Type B pancreatic cell (in vitro differentiated cells): ENCODE measurements around the gene DNAAF1. TPM values are rescaled to one million over a fixed set of nuclear protein-coding genes. Genes with fewer than 3 reads are reported as not detected.

ENCODE experiments used
- DNase-seq: peaks from one replicate; pipeline ENCODE4 v3.0.0; 2021; ENCODE audit warnings: mixed read lengths; ENCODE audit not compliant: unreplicated experiment; ENCODE audit errors: extremely low spot score
- H3K27ac Mint-ChIP-seq: 2 replicates; pipeline ENCODE4 v1.8.0; 2021; ENCODE audit warnings: mild to moderate bottlenecking, mixed read lengths
- H3K27me3 Mint-ChIP-seq: 2 replicates; pipeline ENCODE4 v1.8.0; 2021; ENCODE audit warnings: mixed read lengths
- H3K36me3 Mint-ChIP-seq: 2 replicates; pipeline ENCODE4 v1.8.0; 2021; ENCODE audit warnings: mixed read lengths
- H3K4me1 Mint-ChIP-seq: one replicate; pipeline ENCODE4 v1.8.0; 2021; ENCODE audit warnings: mixed read lengths; ENCODE audit not compliant: unreplicated experiment
- H3K4me3 Mint-ChIP-seq: 2 replicates; pipeline ENCODE4 v1.8.0; 2021; ENCODE audit warnings: mild to moderate bottlenecking, mixed read lengths
- H3K9me3 Mint-ChIP-seq: 2 replicates; pipeline ENCODE4 v1.8.0; 2021; ENCODE audit warnings: mixed read lengths
- CTCF ChIP-seq: fragments of 200-600 bp; sonication (generic); conservative IDR thresholded peaks from 2 replicates; pipeline ENCODE4 v1.5.0; 2021; ENCODE audit warnings: antibody characterized with exemption, mild to moderate bottlenecking
- long read RNA-seq: library from polyadenylated mRNA; unstranded; transcript quantifications from one replicate; pipeline ENCODE4 v2.0.0, GENCODE V29; 2020
- total RNA-seq: library from RNA; stranded (reverse); gene quantifications from 2 replicates; pipeline ENCODE4 v1.2.1, GENCODE V29; 2021; ENCODE audit warnings: low replicate concordance

The DNAAF1 gene
- 0.67 and 3.2 TPM in 2 replicates for total RNA-seq
- long read RNA-seq = 0 reads

GRCh38 chr16:84144859-84145639, at the start of gene DNAAF1, which contains the start of gene HSDL1:
Gene DNAAF1 (plus strand): TSS chr16:84145308. CDS start chr16:84145441, 133 bp downstream.
Gene HSDL1 (minus strand): TSS chr16:84145177. CDS start chr16:84131321, 13,856 bp downstream.
- Mint-ChIP-seq H3K36me3 (peaks cover 10% of the 10 kb centered on the region), H3K4me3 (peak within 1 kb of the TSS; percentile 99), H3K27ac (peak within 1 kb of the TSS; percentile 90), H3K9me3 (no peaks in the 10 kb centered on the region), H3K27me3 (peaks cover 5% of the 10 kb centered on the region), H3K4me1 (peaks cover 7% of the 10 kb centered on the region)
- TF ChIP-seq CTCF = peak; percentile 25
- DNase-seq = peak; percentile 99

GRCh38 chr16:84095466-84095865, 49.6 kb upstream of the DNAAF1 start:
- DNase-seq = no peak
- Mint-ChIP-seq H3K4me1 (no peaks in the 10 kb centered on the region), H3K36me3 (peaks cover 14% of the 10 kb centered on the region), H3K27ac (no peak overlapping the region), H3K27me3 (no peaks in the 10 kb centered on the region), H3K4me3 (no peak overlapping the region), H3K9me3 (no peaks in the 10 kb centered on the region)
- no peak for TF ChIP-seq CTCF

- no peak for DNase-seq
- TF ChIP-seq CTCF = no peak
- H3K4me1 Mint-ChIP-seq = no peaks in the 10 kb centered on the region
- no peak overlapping the region for H3K27ac Mint-ChIP-seq
- no peaks in the 10 kb centered on the region for H3K9me3 Mint-ChIP-seq
- H3K4me3 Mint-ChIP-seq = no peak overlapping the region
- peaks cover 12% of the 10 kb centered on the region for H3K36me3 Mint-ChIP-seq
- H3K27me3 Mint-ChIP-seq = no peaks in the 10 kb centered on the region
Observed at GRCh38 chr16:84096447-84097005, 48.6 kb upstream of the DNAAF1 start.

- Mint-ChIP-seq H3K27ac (no peak overlapping the region), H3K4me3 (no peak overlapping the region), H3K4me1 (no peaks in the 10 kb centered on the region), H3K9me3 (no peaks in the 10 kb centered on the region), H3K36me3 (peaks cover 12% of the 10 kb centered on the region), H3K27me3 (no peaks in the 10 kb centered on the region)
- no peak for TF ChIP-seq CTCF
- no peak for DNase-seq
Observed at GRCh38 chr16:84098939-84099338, 46.2 kb upstream of the DNAAF1 start.

GRCh38 chr16:84103678-84104077, 41.4 kb upstream of the DNAAF1 start:
- TF ChIP-seq CTCF = no peak
- no peak overlapping the region for H3K27ac Mint-ChIP-seq
- H3K36me3 Mint-ChIP-seq = peaks cover 5% of the 10 kb centered on the region

More at GRCh38 chr16:84103678-84104077, 41.4 kb upstream of the DNAAF1 start:
- Mint-ChIP-seq H3K4me3 (no peak overlapping the region), H3K9me3 (no peaks in the 10 kb centered on the region), H3K27me3 (no peaks in the 10 kb centered on the region), H3K4me1 (peaks cover 12% of the 10 kb centered on the region)
- no peak for DNase-seq
